Stimulated activated naive CD8-positive, alpha-beta T cell treated with anti-CD3 and anti-CD28 coated beads, Interleukin-15, Interleukin-2, amounts not matched to agents 100 U/mL and 50 U/mL, for 24 hours (primary cell): ENCODE measurements around the gene ABCA2.
A peak's percentile ranks its signal among the peaks of the same experiment; 100 is the strongest.
"Not testable (repeated sequence)": the region's sequence is repeated elsewhere in the genome, so short reads cannot be mapped to it uniquely, and the experiment has no call there.

Source experiments
- ATAC-seq: fragments of 150-1000 bp; cut with Tn5 transposase; one replicate; pipeline ENCODE4 v1.10.0; 2021
- DNase-seq: peaks from one replicate; pipeline ENCODE4 v3.0.0; 2021

The ABCA2 gene

GRCh38 chr9:137015976-137016375 lies 12.1 kb downstream of the ABCA2 start:
- no peak for ATAC-seq
- no peak for DNase-seq

GRCh38 chr9:137015540-137015930 lies 12.5 kb downstream of the ABCA2 start:
- ATAC-seq = no peak

GRCh38 chr9:137014776-137015539 lies 13.1 kb downstream of the ABCA2 start:
- no peak for ATAC-seq
- no peak for DNase-seq

More at GRCh38 chr9:137015540-137015930, 12.5 kb downstream of the ABCA2 start:
- DNase-seq = no peak

- no peak for ATAC-seq
Observed at GRCh38 chr9:137014166-137014565, 13.9 kb downstream of the ABCA2 start.

GRCh38 chr9:137013571-137013940 lies 14.5 kb downstream of the ABCA2 start:
- DNase-seq = no peak
- ATAC-seq = no peak

More at GRCh38 chr9:137014166-137014565, 13.9 kb downstream of the ABCA2 start:
- DNase-seq = no peak

GRCh38 chr9:137012694-137013570 lies 15.1 kb downstream of the ABCA2 start:
- DNase-seq (no peak), ATAC-seq (no peak)

GRCh38 chr9:137011907-137012675 lies 15.9 kb downstream of the ABCA2 start:
- ATAC-seq (no peak), DNase-seq (no peak)

- no peak for ATAC-seq
- no peak for DNase-seq
Observed at GRCh38 chr9:137011156-137011555, 16.9 kb downstream of the ABCA2 start.

GRCh38 chr9:137009938-137010732 lies 17.9 kb downstream of the ABCA2 start:
- DNase-seq = no peak
- ATAC-seq = no peak

GRCh38 chr9:137009217-137009616 lies 18.8 kb downstream of the ABCA2 start:
- ATAC-seq (no peak), DNase-seq (no peak)

GRCh38 chr9:137008312-137008711 lies 19.7 kb downstream of the ABCA2 start:
- DNase-seq (no peak), ATAC-seq (no peak)

GRCh38 chr9:137007816-137008270 lies 20.2 kb downstream of the ABCA2 start:
- DNase-seq (no peak), ATAC-seq (no peak)

- DNase-seq (no peak), ATAC-seq (no peak)
Observed at GRCh38 chr9:137007108-137007815, 20.8 kb downstream of the ABCA2 start.

GRCh38 chr9:137006116-137007003 lies 21.7 kb downstream of the ABCA2 start:
- DNase-seq = peak; percentile 50
- peak; percentile 48 for ATAC-seq

GRCh38 chr9:137004285-137004684 lies 23.8 kb downstream of the ABCA2 start:
- not testable (repeated sequence) for DNase-seq

GRCh38 chr9:137002646-137003041 lies 25.4 kb downstream of the ABCA2 start:
- DNase-seq (no peak), ATAC-seq (no peak)

More at GRCh38 chr9:137004285-137004684, 23.8 kb downstream of the ABCA2 start:
- ATAC-seq = not testable (repeated sequence)

- DNase-seq = no peak
- no peak for ATAC-seq
Observed at GRCh38 chr9:137001857-137002645, 26.0 kb downstream of the ABCA2 start.

GRCh38 chr9:137000177-137000930 lies 27.7 kb downstream of the ABCA2 start:
- peak; percentile 74 for DNase-seq
- ATAC-seq = peak; percentile 85
